SU-DHL-6 (cell line): ENCODE measurements around the gene NELL1.

Experiments used
- H2AFZ ChIP-seq: fragments of 200-600 bp; sonication (generic); 2 replicates; pipeline ENCODE4 v1.6.1; 2014; ENCODE audit warnings: low read depth, mild to moderate bottlenecking, moderate library complexity, mixed read lengths, antibody characterized with exemption, low read length; ENCODE audit not compliant: severe bottlenecking
- H3F3A ChIP-seq: fragments of 200-600 bp; shearing (Covaris generic); 2 replicates; pipeline ENCODE4 v1.6.0; 2016; ENCODE audit warnings: antibody characterized with exemption, mild to moderate bottlenecking; ENCODE audit not compliant: insufficient read depth
- H3K27ac ChIP-seq: fragments of 200-600 bp; sonication (generic); 2 replicates; pipeline ENCODE4 v1.5.1; 2016; ENCODE audit warnings: low read depth, mild to moderate bottlenecking, low read length, moderate library complexity, mixed read lengths
- H3K27me3 ChIP-seq: fragments of 200-600 bp; sonication (generic), shearing (Covaris generic); 2 replicates; pipeline ENCODE4 v1.6.0; 2014; ENCODE audit warnings: mild to moderate bottlenecking, low read length
- H3K36me3 ChIP-seq: fragments of 200-600 bp; sonication (generic); 2 replicates; pipeline ENCODE4 v1.6.1; 2014; ENCODE audit warnings: mild to moderate bottlenecking, low read length, mixed read lengths
- H3K4me2 ChIP-seq: fragments of 300-600, 200-600 bp; shearing (Covaris generic), sonication (generic); 2 replicates; pipeline ENCODE4 v1.6.0; 2014; ENCODE audit warnings: low read length, low read depth, mild to moderate bottlenecking; ENCODE audit not compliant: poor library complexity, severe bottlenecking
- H3K4me3 ChIP-seq: fragments of 200-600 bp; sonication (generic); 2 replicates; pipeline ENCODE4 v1.5.1; 2014; ENCODE audit warnings: antibody characterized with exemption, low read length, mild to moderate bottlenecking, mixed read lengths; ENCODE audit not compliant: insufficient read depth, poor library complexity, severe bottlenecking
- H3K79me2 ChIP-seq: fragments of 200-600 bp; sonication (generic); 2 replicates; pipeline ENCODE4 v1.6.1; 2014; ENCODE audit warnings: mild to moderate bottlenecking, low read length, moderate library complexity; ENCODE audit not compliant: insufficient read depth
- H3K9ac ChIP-seq: fragments of 200-600 bp; sonication (generic); 2 replicates; pipeline ENCODE4 v1.7.0; 2014; ENCODE audit warnings: mild to moderate bottlenecking, low read length
- H3K9me2 ChIP-seq: fragments of 200-600 bp; sonication (generic); replicated peaks from 2 replicates; pipeline ENCODE4 v1.6.1; 2014; ENCODE audit warnings: low read length; ENCODE audit not compliant: insufficient read depth
- H3K9me3 ChIP-seq: fragments of 200-600 bp; sonication (generic); 2 replicates; pipeline ENCODE4 v1.6.1; 2014; ENCODE audit warnings: low read length, mixed read lengths; ENCODE audit not compliant: insufficient read depth
- H4K20me1 ChIP-seq: fragments of 200-600 bp; sonication (generic); 2 replicates; pipeline ENCODE4 v1.6.1; 2014; ENCODE audit warnings: low read depth, mild to moderate bottlenecking, antibody characterized with exemption, low read length, moderate library complexity, mixed read lengths
- CTCF ChIP-seq: fragments of 200-600 bp; sonication (generic); IDR thresholded peaks from one replicate; pipeline ENCODE4 v1.5.1; 2017; ENCODE audit warnings: antibody characterized with exemption, mild to moderate bottlenecking, low read length, moderate library complexity; ENCODE audit not compliant: insufficient read depth, poor library complexity, severe bottlenecking
- EZH2phosphoT487 ChIP-seq: fragments of 200-600 bp; sonication (generic), shearing (Covaris generic); conservative IDR thresholded peaks from 2 replicates; pipeline ENCODE4 v1.6.1; 2018; ENCODE audit warnings: mild to moderate bottlenecking, antibody characterized with exemption, low read length, moderate library complexity, mixed read lengths

The NELL1 gene

GRCh38 chr11:20962581-20962980 lies 293.2 kb downstream of the NELL1 start:
- no peak overlapping the region for H3K4me3 ChIP-seq
- no peaks in the 10 kb centered on the region for H3F3A ChIP-seq
- H3K27me3 ChIP-seq: no peaks in the 10 kb centered on the region
- H3K9ac ChIP-seq: no peak overlapping the region
- no peaks in the 10 kb centered on the region for H3K9me3 ChIP-seq
- H3K36me3 ChIP-seq: no peaks in the 10 kb centered on the region
- no peaks in the 10 kb centered on the region for H3K9me2 ChIP-seq
- H3K4me2 ChIP-seq: no peak overlapping the region
- no peak overlapping the region for H2AFZ ChIP-seq
- no peak for TF ChIP-seq EZH2phosphoT487
- TF ChIP-seq CTCF: no peak
- no peaks in the 10 kb centered on the region for H3K79me2 ChIP-seq
- no peak overlapping the region for H3K27ac ChIP-seq
- H4K20me1 ChIP-seq: no peaks in the 10 kb centered on the region

- H3K27me3 ChIP-seq: no peaks in the 10 kb centered on the region
- H3K9me3 ChIP-seq: no peaks in the 10 kb centered on the region
- no peaks in the 10 kb centered on the region for H3K79me2 ChIP-seq
- no peak overlapping the region for H2AFZ ChIP-seq
- H3K27ac ChIP-seq: no peak overlapping the region
- TF ChIP-seq EZH2phosphoT487 (no peak), CTCF (no peak)
- no peaks in the 10 kb centered on the region for H3K36me3 ChIP-seq
- H3K9me2 ChIP-seq: no peaks in the 10 kb centered on the region
- H3K4me2 ChIP-seq: no peak overlapping the region
- H3K4me3 ChIP-seq: no peak overlapping the region
- no peak overlapping the region for H3K9ac ChIP-seq
- no peaks in the 10 kb centered on the region for H3F3A ChIP-seq
- H4K20me1 ChIP-seq: no peaks in the 10 kb centered on the region
These were observed 294.2 kb downstream of the NELL1 start for GRCh38 chr11:20963596-20963995.

- H3K4me3 ChIP-seq: no peak overlapping the region
- no peak for TF ChIP-seq CTCF
- H3K9ac ChIP-seq: no peak overlapping the region
- no peak overlapping the region for H3K27ac ChIP-seq
- H3K9me3 ChIP-seq: no peaks in the 10 kb centered on the region
- H4K20me1 ChIP-seq: no peaks in the 10 kb centered on the region
- H3K79me2 ChIP-seq: no peaks in the 10 kb centered on the region
- H3F3A ChIP-seq: no peaks in the 10 kb centered on the region
- no peaks in the 10 kb centered on the region for H3K27me3 ChIP-seq
- no peak overlapping the region for H2AFZ ChIP-seq
- H3K4me2 ChIP-seq: no peak overlapping the region
- no peaks in the 10 kb centered on the region for H3K9me2 ChIP-seq
- no peaks in the 10 kb centered on the region for H3K36me3 ChIP-seq
These were observed 295.6 kb downstream of the NELL1 start for GRCh38 chr11:20964985-20965384.

GRCh38 chr11:20966489-20966888 lies 297.1 kb downstream of the NELL1 start:
- TF ChIP-seq CTCF (no peak), EZH2phosphoT487 (no peak)
- H3K27ac ChIP-seq: no peak overlapping the region
- H3K9ac ChIP-seq: no peak overlapping the region
- H3K27me3 ChIP-seq: no peaks in the 10 kb centered on the region
- no peaks in the 10 kb centered on the region for H3K79me2 ChIP-seq
- no peaks in the 10 kb centered on the region for H3K36me3 ChIP-seq
- no peak overlapping the region for H3K4me3 ChIP-seq
- no peaks in the 10 kb centered on the region for H3K9me2 ChIP-seq
- no peaks in the 10 kb centered on the region for H3K9me3 ChIP-seq
- no peak overlapping the region for H2AFZ ChIP-seq
- no peaks in the 10 kb centered on the region for H4K20me1 ChIP-seq
- H3K4me2 ChIP-seq: no peak overlapping the region
- no peaks in the 10 kb centered on the region for H3F3A ChIP-seq
